Fibroblast of peridontal ligament (primary cell): Measurements from ENCODE around the gene PIEZO2.

Experiments
- DNase-seq: peaks from one replicate; pipeline ENCODE4 v3.0.0-alpha.2; 2010; ENCODE audit errors: extremely low read depth

Gene PIEZO2

DNA sequence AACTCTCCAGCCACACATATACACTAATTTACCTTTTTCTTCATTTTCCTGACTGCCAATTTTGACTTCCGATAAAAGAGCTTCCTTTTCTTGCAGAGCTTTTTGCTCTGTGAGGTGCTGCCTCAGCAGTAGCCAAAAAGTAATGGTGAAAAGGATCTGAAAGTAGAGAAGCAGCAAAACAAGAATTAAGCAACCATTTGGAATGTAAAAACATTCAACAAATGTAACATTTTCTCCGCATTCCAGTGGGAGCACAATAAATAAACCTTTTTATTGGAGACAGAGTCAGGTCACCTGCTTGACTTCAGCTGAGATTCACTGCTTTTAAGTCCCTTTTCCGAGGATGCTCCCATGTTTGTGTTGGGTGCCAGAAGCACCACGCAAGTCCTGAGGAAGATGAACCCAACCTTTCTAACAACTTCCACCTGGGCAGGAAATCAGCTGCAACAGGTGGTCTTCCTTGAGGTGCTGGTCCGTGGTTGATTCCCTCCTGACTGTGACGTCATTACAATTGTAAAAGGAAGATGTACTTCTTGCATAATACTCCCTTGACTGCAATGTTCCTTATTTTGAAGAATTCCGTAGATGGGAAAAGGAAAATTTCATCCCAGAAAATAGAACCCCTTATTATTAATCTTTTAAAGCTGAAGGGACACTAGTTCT lies 358.1 kb downstream of the PIEZO2 start:
- no peak for DNase-seq

DNA sequence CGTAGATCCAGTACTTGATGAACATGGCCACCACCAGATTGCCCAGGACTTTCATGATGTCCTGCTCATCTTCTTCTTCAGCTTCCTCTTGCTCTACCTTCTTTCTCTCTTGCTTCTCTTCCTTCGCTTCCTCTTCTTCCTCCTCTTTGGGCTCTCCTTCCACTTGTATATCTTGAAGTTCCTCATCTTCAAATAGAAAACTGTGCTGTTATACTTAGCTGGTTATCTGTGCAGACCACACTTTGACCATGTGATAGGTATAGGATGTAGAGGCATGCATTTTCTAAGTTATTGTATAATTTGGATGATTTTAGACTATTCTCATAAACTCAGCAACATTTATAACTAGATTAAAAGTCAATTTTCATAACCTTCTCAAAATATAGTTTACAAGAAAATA lies 360.2 kb downstream of the PIEZO2 start:
- DNase-seq = no peak

DNA sequence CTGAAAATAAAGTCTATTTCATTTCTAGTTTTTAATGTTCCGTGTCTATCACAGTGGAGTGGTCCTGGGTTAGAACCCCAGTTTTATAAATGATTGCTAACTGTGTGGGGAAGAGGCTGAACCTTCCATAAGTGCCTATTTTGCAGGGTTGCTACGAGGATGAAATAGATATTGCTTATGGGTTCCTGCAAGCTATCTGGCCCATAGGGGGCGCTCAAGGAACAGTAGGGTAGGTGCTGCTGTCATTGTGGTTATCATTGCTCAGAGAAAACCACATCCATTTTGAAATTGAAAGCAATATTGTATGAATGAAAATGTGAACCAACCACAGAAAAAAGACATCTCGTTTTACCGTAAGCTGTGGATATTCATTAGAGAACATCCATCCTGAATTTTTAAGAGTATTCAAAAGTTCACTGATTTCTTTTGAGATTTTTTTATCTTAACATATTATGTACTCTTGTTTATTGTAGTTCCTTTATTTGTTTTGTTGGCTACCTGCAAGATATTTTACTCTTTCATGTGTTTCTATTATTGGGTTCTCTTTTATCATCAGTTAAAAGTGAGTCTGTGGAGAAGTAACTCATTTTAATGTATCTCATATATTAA lies 362.0 kb downstream of the PIEZO2 start:
- DNase-seq = peak; percentile 76

DNA sequence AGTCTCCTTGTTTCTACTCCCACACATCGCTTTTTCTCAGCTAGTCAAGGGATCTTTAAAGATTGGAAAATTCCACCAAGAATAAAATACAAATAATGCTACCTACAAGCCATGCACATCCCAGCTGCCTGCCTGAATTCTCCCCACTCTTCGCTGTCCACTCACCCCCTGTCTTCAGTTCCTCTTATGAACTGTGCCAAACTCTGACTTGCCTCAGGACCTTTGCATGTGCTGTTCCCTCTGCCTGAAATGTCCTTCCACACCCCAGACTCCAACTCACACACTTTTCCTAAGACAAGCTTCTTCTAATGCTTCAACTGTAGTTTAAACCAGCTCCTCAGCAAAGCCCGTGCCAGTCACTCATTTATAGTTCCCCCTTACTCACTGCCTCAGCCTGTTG lies 363.6 kb downstream of the PIEZO2 start:
- no peak for DNase-seq

DNA sequence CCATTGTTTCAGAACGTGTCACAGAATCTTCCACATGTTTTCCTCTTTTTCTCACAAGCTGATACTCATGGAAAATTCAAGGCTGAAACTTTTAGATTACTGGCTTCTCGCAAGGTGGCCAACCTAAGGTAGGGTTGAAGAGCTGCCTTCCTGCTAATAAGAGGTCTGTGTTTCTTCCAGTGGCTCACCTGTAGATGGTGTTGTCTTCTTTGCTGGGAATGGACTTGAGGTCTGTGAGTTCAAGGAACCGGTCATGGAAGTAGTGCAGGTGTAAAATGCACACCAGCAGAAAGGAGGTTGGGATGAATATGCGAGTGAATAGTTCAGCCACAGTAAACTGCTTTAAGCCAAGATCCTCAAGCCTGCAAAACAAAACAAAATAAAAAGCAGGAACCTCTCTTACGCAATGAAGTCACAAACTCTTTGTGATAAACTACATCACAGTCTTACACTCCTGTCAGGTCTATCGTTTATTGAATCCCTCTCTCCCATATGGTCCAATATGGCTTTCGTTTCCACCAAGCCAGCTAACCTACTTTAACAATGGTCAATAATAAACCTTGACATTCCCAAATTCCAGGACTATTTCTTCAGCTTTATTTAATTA lies 364.7 kb downstream of the PIEZO2 start:
- no peak for DNase-seq

DNA sequence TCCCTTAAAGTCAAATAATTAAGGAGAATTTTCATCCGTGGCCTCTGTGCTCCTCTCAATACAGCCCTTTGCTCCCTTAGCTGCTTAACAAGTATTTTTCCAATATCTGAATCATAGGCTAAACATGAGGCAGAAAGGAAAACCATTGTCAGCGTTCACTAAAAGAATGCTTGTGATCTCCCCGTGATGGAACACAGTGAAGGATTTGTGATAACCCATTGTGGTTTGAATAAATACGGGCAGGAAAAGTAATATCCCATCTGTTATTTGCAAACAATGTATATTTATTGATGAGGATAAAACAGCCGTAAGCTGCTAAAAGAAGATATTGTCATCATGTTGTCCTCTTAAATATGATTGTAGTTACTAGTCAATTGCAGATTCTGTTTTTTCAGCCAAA lies 365.4 kb downstream of the PIEZO2 start:
- no peak for DNase-seq

DNA sequence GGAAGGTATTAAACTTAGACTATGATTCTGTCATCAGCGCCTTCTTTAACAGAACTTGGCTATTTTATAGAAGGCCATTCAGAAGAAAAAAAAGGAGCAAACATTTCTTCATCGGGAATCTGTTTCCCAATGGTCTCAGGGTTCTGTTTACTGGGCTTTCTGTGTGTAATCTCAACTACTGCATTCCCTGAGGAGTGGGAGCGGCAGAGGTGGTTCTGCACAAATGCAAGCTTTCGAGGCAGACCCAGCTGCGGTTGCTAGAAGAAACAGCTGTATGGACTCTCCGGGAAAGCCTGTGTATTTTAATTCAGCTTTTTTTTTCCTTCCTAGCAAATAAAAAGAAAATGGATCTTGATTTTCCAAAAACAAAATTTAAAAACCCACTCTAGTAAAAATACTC lies 372.9 kb downstream of the PIEZO2 start:
- no peak for DNase-seq

DNA sequence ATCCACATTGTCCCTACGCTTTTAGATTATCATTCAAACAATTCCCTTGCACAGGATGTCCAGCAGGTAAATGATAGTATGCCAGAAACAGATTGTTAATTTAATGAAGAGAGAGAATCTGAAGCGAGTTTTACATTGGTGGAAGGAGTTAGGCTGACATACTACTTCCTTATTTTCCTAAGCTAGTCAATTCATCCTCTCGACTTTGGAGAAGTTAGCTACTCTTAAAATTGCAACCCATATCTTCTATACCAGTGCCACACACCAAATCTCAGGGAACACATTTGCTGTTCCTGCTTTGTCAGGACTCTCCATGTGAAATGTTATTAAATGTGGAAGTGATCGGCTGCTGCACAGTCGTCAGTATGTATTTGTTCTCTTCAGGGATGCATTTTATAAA lies 374.3 kb downstream of the PIEZO2 start:
- DNase-seq = no peak

DNA sequence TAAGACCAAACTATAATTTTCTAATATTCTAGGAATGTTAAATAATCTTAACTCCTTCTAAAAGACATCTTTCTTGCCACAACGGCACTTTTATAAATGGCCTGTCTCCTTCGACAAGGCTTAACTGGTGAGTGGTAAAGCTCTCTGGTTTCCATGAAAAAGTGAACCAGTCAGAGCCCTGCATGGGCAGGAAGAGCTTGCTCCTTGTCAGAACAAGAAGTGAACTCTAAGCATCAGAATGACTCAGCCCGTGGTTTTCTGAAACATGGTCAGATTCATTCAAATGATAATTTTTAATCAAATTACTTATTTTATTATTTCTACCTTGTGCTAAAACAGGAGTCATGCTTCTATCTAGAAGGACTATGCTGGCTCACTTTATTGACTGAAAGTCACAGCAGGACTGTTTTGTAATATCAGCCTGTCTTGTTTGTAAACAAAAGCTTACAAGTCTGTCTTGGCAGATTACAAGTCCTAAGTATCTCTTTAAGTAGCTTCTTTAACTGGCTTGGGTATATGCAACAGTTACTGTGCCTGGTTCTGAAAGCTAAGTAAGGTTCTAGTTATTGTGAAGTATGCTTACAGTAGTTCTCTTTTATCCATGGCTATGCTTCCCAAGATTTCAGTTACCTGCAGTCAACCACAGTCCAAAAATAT lies 378.2 kb downstream of the PIEZO2 start:
- no peak for DNase-seq

DNA sequence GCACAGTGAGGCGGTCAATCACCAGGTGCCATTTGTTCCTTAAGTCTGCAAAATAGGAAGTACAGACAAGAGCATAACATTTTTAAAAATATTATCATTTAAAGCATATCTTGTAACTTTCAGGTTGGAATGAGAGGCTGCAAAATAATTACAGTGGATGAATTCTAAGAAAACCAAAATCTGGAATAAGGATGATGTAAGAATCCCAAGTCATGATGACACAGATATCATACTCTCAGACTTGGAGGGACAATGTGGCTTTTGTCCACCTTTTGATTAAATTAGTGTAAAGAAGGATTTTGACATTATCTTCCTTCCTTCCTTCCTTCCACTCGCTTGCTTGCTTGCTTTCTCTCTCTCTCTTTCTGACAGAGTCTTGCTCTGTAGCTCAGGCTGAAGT lies 379.1 kb downstream of the PIEZO2 start:
- DNase-seq = no peak

DNA sequence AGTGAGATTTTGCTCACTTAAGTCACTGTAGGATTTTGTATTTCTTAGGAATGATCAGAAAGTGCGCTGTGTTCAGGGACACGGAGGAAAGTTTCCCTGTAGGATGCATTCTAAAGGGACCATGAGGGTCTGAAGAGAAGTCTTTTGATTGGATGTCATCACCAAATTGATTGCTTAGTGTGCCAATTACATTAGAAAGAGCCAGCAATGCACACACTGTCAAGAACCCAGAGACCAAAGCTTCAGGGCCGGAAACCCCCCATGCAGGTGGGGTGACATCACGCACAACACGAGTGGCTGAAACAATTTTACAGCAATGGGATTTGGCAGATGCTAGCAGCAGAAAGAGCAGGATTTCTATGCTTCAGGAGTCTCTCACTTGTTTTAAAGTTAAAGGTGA lies 381.1 kb downstream of the PIEZO2 start:
- no peak for DNase-seq

DNA sequence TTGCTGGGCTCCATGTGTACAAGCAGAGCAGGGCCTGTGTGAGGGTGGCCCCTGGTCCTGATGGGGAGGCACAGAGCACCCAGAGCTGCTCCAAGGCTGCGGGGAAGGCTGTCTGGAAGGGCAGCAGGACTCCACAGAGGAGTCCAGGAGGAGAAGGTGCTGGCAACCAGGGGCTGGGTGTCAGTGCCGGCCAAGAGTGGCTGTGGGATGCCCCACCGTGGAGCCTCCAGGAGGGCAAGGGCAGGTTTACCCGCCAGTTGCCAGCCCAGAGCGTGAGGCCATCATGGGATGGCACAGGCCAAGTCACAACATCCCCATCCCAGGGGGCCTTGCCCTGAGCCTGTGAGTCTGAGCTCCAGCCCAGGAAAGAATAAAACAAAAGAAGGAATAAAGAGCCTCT lies 381.7 kb downstream of the PIEZO2 start:
- no peak for DNase-seq

DNA sequence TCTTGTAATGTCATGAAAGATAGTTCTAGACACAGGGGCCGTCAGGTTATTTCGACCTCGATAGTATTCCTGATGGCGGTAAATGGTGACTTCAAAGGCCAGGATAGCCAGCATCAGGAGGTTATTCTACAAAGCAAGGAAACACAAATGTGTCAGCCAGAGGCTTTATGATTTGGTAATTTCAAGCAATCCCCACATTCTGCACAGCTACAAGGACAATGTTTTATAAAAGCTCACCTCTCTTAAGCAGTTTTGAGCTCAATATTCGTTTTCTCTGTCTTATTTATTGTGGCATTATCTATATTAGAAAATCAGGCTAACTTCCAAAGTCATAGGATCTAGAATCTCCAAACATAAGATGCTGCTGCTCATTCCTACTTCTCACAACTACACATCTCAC lies 388.4 kb downstream of the PIEZO2 start:
- no peak for DNase-seq

DNA sequence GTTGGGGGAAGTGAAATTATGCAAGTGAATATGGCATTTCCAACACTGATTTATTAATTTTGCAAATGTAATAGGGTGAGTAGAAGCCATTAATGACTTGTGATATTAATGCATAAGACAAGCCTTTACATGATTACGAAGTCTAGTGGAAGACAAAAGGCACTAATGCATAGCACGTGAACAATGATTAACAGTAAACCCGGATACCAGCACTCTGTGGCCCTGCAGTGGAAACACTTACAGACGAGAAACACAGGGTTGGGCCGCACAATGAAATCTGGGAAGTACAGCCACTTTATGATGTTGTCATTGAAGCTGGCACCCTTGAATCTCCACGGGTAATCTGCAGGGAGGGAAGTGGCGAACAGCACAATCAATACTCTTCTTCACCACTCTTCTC lies 390.1 kb downstream of the PIEZO2 start:
- DNase-seq = no peak

DNA sequence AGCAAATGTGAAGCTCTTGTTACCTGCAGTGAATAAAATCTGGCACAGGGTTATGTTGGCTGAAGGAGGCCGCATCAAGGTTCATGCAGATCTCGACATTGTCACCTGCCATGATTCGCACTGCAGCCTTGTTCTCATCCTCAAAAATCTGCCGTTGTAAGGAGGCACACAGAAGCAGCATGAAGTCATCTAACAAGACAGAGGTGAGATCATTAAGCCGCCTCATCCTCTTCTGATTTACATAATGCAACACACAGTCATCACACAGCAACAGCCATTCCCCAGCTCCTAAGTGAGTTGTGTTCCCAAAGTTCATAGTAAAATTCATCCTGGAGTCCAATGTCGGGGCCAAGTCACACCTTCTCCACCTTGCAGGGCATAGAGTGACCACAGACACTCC lies 391.4 kb downstream of the PIEZO2 start:
- no peak for DNase-seq

DNA sequence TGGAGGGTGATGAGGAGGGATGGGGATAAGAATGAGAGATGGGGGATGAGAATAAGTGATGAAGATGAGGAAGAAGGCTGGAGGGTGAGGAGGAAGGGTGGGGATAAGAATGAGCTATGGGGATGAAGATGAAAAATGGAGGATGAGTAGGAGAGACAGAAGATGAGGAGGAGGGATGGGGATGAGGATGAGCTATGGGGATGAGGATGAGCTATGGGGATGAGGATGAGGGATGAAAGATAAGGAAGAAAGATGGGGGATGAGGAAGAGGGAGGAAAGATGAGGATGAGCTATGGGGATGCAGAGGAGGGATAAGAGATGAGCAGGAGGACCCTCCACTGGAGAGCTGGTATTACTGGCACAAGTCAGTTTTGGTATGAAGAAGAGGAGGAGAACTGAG lies 392.0 kb downstream of the PIEZO2 start:
- no peak for DNase-seq

DNA sequence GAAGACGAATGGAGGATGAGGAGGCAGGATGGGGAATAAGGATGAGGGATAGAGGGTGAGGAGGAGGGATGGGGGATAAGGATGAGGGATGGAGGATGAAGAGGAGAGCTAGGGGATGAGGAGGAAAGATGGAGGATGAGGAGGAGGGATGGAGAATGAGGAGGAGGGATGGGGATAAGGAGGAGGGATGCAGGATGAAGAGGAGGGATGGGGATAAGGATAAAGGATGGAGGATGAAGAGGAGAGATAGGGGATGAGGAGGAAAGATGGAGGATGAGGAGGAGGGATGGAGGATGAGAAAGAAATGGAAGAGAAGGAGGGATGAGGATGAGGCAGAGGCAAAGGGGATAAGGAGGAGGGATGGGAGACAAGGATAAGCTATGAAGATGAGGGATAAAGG lies 393.5 kb downstream of the PIEZO2 start:
- no peak for DNase-seq

DNA sequence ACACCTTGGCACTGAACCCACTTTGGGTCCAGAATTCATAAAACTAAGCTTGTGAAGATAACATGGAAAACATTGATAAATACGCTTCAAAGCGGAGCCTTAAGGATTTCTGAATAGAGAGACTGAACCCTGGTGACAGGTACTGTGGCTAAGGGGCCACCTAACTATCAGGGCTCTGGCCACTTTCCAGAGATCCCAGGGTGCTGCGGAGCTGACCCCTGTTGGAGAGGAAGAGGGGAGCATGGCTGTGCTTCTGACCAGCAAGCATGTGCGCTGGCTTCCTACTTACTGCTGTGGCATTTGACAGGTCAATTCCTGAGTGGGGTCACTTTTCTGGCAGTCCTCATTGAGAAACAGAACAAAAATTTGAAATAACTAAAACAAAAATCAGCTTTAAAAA lies 395.2 kb downstream of the PIEZO2 start:
- DNase-seq = no peak

DNA sequence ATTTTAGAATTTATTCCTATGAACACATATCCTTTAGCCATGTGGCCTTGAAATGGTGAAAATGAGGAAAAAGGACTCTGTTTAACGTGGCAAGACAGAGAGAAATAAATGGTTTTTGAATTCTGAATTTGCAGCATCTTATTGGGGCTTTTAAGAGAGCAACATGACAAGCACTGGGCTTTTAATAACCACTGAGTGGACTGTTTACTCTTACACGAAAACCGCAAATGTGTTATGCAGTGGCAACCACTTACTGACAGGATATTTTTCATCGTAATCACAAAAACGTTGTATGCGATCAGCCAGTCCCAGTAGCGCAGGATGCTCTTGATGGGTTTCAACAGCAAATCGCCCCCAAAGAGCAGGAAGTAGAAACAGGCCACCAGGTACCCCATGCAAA lies 397.0 kb downstream of the PIEZO2 start:
- no peak for DNase-seq

DNA sequence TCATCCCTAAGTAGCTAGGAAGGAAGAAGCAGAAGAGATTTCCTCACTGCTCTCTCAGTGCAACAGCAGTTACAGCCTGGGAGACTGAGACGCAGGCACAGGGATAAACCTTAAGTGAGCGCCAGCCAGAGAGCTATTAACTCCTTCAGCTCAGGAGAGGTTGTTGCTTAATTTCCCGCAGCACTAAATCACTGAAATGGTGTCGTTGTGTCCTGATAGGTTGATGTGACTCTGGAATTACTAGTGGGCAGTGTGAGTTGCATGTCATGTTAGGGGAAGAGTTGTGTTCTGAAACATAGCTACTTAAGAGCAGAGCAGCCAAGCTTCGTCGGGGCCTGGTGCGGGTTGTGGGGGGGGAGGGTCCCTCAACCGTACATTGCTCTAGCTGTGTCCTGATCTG lies 397.7 kb downstream of the PIEZO2 start:
- DNase-seq = no peak

DNA sequence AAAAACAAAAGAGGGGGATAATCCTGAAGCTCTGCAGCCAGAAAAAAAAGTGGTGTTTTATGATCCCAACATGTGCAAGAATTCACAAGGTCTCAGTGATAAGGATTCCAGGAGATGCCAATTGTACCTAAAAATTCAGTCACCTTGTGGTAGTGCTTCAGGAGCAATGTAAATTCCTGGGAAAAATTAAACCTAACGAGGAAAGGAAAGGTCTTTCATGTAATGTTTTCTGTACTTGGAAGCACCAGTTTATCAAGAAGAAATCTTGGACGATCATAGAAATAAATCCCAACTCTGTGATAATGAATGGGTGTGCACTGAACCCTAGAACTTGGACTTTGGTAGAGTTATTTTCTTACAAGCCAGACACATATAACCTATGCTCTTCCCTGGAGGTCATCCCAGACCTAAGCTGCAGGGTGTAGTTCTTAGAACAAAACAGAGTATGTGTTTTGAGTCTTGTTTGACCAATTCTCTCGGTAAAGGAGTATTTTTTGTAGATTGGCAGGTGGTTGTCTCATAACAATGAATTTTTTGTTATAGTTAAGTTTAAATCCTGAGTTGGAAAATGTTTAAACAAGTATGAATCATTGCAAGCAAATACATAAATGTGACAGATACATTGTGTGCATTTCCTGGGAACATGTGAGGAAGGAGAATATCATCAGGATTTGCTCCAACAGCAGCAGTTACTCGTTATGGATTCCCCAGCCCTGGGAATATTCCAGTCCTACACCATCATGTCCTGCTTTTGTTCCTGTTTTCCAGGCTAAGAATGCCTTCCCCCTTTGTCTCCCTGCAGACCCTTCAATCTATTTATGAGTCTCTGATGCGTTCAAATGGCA lies 399.0 kb downstream of the PIEZO2 start:
- DNase-seq = no peak

DNA sequence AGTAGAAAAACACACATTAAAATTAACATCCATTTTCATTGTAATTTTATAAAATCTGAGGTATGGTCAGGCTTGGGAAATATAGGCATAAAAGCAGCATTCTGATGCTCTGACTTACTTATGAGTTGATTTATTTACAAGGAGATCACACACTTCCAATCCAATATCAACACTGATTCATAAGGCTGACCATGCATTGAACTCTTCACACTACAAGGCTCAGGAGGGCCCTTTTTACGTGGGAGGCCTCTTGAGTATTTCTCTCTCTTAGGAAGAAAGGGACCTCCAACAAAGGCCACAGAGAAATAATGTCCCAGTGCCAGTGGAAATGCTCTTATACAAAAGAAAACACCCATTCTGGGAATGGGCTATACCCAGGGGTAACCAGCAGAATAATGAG lies 400.7 kb downstream of the PIEZO2 start:
- peak; percentile 7 for DNase-seq
